Uterus (tissue), 2 donors: ENCODE data around the gene C9orf50.

ENCODE experiments used
- CTCF ChIP-seq, 4 experiments: fragments of 200-600 bp in 2 of 4; fragments of 450-650 bp in 2 of 4; sonication (generic) in 2 of 4; IDR thresholded peaks; one replicate each; pipeline ENCODE4 v1.5.1; 2016 to 2019; ENCODE audit warnings: antibody characterized with exemption in 4 of 4, mild to moderate bottlenecking in 2 of 4, moderate library complexity in 1 of 4
- POLR2A ChIP-seq, 2 donors: fragments of 450-650 bp; IDR thresholded peaks; one replicate each; pipeline ENCODE4 v1.6.1; 2016; ENCODE audit warnings: antibody characterized with exemption in 2 of 2, mild to moderate bottlenecking in 1 of 2, moderate library complexity in 1 of 2

GRCh38 chr9:129582855-129583254, 38.0 kb downstream of the C9orf50 start:
- TF ChIP-seq CTCF (IDR thresholded peaks at IDR 0.05) (no peak), POLR2A (IDR thresholded peaks at IDR 0.05) (no peak)
